HG02759 (cell line): ENCODE measurements around the gene COL1A1.

Experiments used
- ATAC-seq: cut with Tn5 transposase; IDR thresholded peaks from one replicate; pipeline ENCODE4 v1.9.1; 2021; ENCODE audit warnings: mild to moderate bottlenecking, moderate library complexity; ENCODE audit not compliant: unreplicated experiment

Gene COL1A1

GRCh38 chr17:50201276-50201854 is at the start of gene COL1A1:
TSS of gene COL1A1 (minus strand) at chr17:50201631. CDS start at chr17:50201513, 118 bp downstream.
- no peak for ATAC-seq

GRCh38 chr17:50248255-50248654 is 46.8 kb upstream of the COL1A1 start:
- no peak for ATAC-seq

- no peak for ATAC-seq
Measured at GRCh38 chr17:50244771-50245170, 43.3 kb upstream of the COL1A1 start.

GRCh38 chr17:50241431-50241830 is 40.0 kb upstream of the COL1A1 start:
- no peak for ATAC-seq

- no peak for ATAC-seq
Measured at GRCh38 chr17:50240851-50241250, 39.4 kb upstream of the COL1A1 start.

GRCh38 chr17:50239937-50240336 is 38.5 kb upstream of the COL1A1 start:
- ATAC-seq: no peak

- no peak for ATAC-seq
Measured at GRCh38 chr17:50238601-50239280, 37.3 kb upstream of the COL1A1 start.

- no peak for ATAC-seq
Measured at GRCh38 chr17:50237901-50238300, 36.5 kb upstream of the COL1A1 start.

GRCh38 chr17:50234581-50234980 is 33.1 kb upstream of the COL1A1 start:
- ATAC-seq: no peak

GRCh38 chr17:50225701-50226240 is 24.3 kb upstream of the COL1A1 start:
- ATAC-seq: no peak

- no peak for ATAC-seq
Measured at GRCh38 chr17:50222922-50223321, 21.5 kb upstream of the COL1A1 start.

GRCh38 chr17:50221864-50222545 is 20.6 kb upstream of the COL1A1 start:
- ATAC-seq: no peak

- no peak for ATAC-seq
Measured at GRCh38 chr17:50221266-50221863, 19.9 kb upstream of the COL1A1 start.

- ATAC-seq: no peak
Measured at GRCh38 chr17:50220811-50221210, 19.4 kb upstream of the COL1A1 start.

GRCh38 chr17:50219939-50220465 is 18.6 kb upstream of the COL1A1 start:
- ATAC-seq: no peak

- ATAC-seq: no peak
Measured at GRCh38 chr17:50219342-50219741, 17.9 kb upstream of the COL1A1 start.

- ATAC-seq: no peak
Measured at GRCh38 chr17:50218771-50219315, 17.4 kb upstream of the COL1A1 start.

GRCh38 chr17:50218071-50218759 is 16.8 kb upstream of the COL1A1 start:
- no peak for ATAC-seq

GRCh38 chr17:50217591-50217990 is 16.2 kb upstream of the COL1A1 start:
- no peak for ATAC-seq

- no peak for ATAC-seq
Measured at GRCh38 chr17:50214976-50215760, 13.7 kb upstream of the COL1A1 start.
